Mononuclear cell (primary cell): Measurements from ENCODE around the gene SUN5. TPM values are rescaled to one million over a fixed set of nuclear protein-coding genes. Genes with fewer than 3 reads are reported as not detected.

Experiments used
- H3K27me3 ChIP-seq: 2 replicates; pipeline ENCODE4 v1.6.0; 2011; ENCODE audit warnings: low read length, control low read depth; ENCODE audit not compliant: insufficient read depth
- H3K4me1 ChIP-seq: 2 replicates; pipeline ENCODE4 v1.5.1; 2011; ENCODE audit warnings: mild to moderate bottlenecking, low read length, control low read depth; ENCODE audit not compliant: insufficient read depth
- H3K4me3 ChIP-seq: 2 replicates; pipeline ENCODE4 v1.5.1; 2011; ENCODE audit warnings: mild to moderate bottlenecking, low read length, moderate library complexity
- H3K9me3 ChIP-seq: 2 replicates; pipeline ENCODE4 v1.5.1; 2011; ENCODE audit warnings: low read depth, mild to moderate bottlenecking, control low read depth, low read length
- total RNA-seq: library from RNA; depleted of rRNA; stranded (reverse); fragments of >200 nt; gene quantifications from one replicate; pipeline ENCODE4 v1.2.3, GENCODE V29; 2012

The SUN5 gene
- total RNA-seq, 1 donor = not detected

DNA sequence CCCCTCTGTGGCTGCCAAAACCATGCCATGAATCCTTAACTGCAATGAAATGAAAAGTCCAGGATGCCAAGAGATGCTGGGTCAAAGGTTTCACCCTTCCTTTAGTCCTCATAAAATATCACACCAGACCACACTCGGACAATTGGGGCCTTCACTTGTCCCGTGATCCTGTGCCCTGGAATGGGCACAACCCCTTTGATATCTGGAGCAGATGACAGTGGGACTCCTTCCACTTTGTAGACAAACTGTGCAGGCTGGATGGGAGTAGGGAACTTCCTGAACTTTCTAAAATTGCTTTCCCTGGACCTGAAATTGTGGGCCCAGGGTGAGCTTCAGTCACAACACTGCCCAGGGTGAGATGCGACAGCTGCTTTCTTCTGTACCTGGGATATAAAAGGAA, 17.6 kb upstream of the SUN5 start:
- Histone ChIP-seq H3K4me1 (no peaks in the 10 kb centered on the region), H3K27me3 (no peaks in the 10 kb centered on the region), H3K4me3 (no peak overlapping the region), H3K9me3 (no peaks in the 10 kb centered on the region)

- no peaks in the 10 kb centered on the region for H3K27me3 ChIP-seq
- no peaks in the 10 kb centered on the region for H3K4me1 ChIP-seq
- H3K4me3 ChIP-seq = no peak overlapping the region
- no peaks in the 10 kb centered on the region for H3K9me3 ChIP-seq
Measured at GRCh38 chr20:33020278-33021161, 16.3 kb upstream of the SUN5 start.

GRCh38 chr20:33019465-33020277, 15.4 kb upstream of the SUN5 start:
- Histone ChIP-seq H3K27me3 (no peaks in the 10 kb centered on the region), H3K4me3 (no peak overlapping the region), H3K4me1 (no peaks in the 10 kb centered on the region)

GRCh38 chr20:33018169-33018931, 14.1 kb upstream of the SUN5 start:
- Histone ChIP-seq H3K4me1 (no peaks in the 10 kb centered on the region), H3K27me3 (no peaks in the 10 kb centered on the region), H3K4me3 (no peak overlapping the region), H3K9me3 (no peaks in the 10 kb centered on the region)

More at GRCh38 chr20:33019465-33020277, 15.4 kb upstream of the SUN5 start:
- H3K9me3 ChIP-seq = no peaks in the 10 kb centered on the region

GRCh38 chr20:33017542-33017941, 13.3 kb upstream of the SUN5 start:
- Histone ChIP-seq H3K4me1 (no peaks in the 10 kb centered on the region), H3K27me3 (no peaks in the 10 kb centered on the region), H3K9me3 (no peaks in the 10 kb centered on the region), H3K4me3 (no peak overlapping the region)

GRCh38 chr20:33016581-33017109, 12.4 kb upstream of the SUN5 start:
- Histone ChIP-seq H3K4me3 (no peak overlapping the region), H3K4me1 (no peaks in the 10 kb centered on the region), H3K9me3 (no peaks in the 10 kb centered on the region), H3K27me3 (no peaks in the 10 kb centered on the region)

DNA sequence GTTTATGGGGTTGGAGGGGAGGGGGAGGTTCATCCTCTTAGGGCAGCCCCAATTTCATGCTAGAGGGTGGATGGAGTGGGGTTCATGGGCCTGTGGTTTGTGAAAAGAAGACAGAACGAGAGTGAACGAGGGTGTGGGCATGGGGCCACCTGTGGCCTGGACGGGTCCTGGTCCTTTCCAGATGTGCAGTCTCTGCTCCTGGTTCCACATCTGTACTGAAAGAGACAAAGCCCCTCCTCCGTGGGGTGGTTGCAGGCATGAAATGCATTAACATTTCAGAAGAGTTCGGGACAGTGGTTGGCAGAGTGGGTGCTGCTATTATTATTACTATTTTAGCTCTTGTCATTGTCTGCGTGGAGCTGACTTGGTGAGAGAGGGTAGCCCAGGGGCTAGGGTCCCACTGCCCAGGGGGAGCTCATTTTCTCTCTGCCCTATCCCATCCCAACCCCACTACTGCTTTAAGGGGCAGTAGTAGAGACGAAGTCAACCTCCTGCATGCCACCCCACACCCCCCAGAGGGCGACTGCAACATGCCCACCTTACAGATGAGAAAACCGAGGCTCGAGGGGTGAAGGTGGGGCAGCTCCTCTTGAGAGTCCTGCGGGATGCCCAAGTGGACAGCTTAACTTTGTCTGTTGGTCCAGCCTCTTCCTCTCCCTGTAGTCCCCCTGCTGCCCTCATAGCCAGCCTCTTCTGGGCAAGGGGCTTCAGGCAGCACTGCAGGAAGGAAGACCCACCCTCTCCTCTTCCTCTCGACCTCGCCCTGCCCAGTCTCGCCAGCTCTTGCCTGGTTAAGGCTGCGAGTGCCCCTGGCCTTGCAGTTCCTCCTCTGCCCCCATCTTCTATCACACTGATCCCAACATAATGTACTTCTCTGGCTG, 11.7 kb upstream of the SUN5 start:
- Histone ChIP-seq H3K4me3 (no peak overlapping the region), H3K27me3 (no peaks in the 10 kb centered on the region), H3K4me1 (no peaks in the 10 kb centered on the region), H3K9me3 (no peaks in the 10 kb centered on the region)

DNA sequence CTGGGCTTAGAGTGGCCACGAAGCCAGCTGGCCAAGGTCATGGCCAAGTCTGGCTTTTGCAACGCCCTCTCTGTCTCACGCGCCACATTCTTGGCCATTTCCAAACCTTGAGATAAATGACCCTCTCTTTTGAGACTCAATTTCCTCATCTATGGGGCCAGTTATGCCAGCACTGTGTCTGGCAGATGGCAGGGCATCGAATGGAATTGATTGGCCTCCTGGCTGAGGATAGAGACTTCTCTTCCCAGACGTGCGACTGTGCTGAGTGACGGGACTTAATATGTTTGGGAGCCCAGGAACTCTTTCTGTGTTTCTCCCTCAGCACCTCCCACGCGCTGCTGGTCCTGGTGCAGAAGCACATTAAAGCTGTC, 10.9 kb upstream of the SUN5 start:
- no peak overlapping the region for H3K4me3 ChIP-seq
- no peaks in the 10 kb centered on the region for H3K9me3 ChIP-seq
- no peaks in the 10 kb centered on the region for H3K27me3 ChIP-seq
- H3K4me1 ChIP-seq = no peaks in the 10 kb centered on the region

DNA sequence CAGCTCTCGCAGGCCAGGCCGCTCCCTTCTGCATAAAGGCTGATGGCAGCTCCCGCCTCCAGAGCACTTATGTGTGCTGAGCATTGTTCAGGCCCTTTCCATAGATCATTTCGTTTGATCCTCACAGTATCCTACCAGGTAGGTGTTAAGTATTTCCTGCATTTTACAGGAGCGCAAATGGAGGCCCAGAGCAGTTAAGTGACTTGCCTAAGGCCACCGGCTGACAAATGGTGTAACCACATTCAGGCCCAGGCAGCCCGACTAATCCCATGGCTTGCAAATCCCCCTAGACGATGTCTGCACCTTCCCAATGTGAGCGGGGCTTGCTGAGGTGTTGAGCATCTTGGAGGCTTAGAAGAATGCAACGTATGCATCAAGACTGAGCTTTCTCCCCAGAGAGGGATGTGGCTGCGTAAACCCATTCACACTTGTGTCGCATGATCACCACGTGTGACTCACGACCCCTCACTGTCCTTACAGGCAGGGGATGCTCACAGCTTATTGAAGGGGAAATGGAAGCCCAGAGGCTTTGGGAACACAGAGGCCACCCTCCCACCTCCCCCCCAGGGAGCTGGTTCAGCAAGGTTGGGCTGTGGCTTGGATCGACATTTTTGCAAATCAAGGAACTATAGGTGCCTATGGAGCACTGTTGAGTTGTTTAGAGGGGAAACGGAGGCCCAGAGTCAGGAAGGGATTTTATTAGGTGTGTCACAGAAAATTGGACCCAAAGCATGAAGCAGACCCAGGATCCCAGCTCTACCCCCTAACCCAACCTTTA, 10.3 kb upstream of the SUN5 start:
- no peaks in the 10 kb centered on the region for H3K27me3 ChIP-seq
- H3K4me1 ChIP-seq = no peaks in the 10 kb centered on the region
- H3K4me3 ChIP-seq = no peak overlapping the region
- no peaks in the 10 kb centered on the region for H3K9me3 ChIP-seq

DNA sequence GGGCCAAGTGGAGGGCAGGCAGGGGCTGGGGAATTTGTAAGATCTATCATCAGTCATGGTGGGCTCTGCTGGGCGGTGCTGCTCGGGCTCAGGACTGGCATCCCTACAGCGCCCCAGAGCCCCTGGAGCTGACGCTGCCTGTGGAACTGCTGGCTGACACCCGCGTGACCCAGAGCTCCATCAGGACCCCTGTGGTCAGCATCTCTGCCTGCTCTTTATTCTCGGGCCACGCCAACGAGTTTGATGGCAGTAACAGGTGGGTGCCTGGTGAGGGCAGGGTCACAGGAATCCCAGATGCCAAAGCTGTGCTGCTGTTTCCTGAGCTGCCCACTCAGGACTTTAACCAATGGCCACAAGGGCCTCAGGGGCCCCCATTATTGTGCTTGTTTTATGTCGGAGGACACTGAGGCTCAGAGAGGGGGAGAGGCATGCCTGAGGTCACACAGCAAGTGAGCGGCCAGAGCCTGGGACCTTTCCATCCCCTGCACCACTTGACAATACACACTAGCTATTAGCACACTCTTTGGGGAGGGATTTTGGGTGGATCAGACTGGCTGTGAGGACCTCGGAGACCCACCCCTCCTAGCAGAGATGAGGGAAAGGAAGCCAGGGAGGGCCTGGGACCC, 9.6 kb upstream of the SUN5 start:
- H3K27me3 ChIP-seq = no peaks in the 10 kb centered on the region
- H3K4me3 ChIP-seq = no peak overlapping the region
- H3K9me3 ChIP-seq = no peaks in the 10 kb centered on the region
- no peaks in the 10 kb centered on the region for H3K4me1 ChIP-seq

GRCh38 chr20:33012327-33013189, 8.3 kb upstream of the SUN5 start:
- Histone ChIP-seq H3K9me3 (no peaks in the 10 kb centered on the region), H3K4me1 (no peaks in the 10 kb centered on the region), H3K27me3 (no peaks in the 10 kb centered on the region), H3K4me3 (no peak overlapping the region)

DNA sequence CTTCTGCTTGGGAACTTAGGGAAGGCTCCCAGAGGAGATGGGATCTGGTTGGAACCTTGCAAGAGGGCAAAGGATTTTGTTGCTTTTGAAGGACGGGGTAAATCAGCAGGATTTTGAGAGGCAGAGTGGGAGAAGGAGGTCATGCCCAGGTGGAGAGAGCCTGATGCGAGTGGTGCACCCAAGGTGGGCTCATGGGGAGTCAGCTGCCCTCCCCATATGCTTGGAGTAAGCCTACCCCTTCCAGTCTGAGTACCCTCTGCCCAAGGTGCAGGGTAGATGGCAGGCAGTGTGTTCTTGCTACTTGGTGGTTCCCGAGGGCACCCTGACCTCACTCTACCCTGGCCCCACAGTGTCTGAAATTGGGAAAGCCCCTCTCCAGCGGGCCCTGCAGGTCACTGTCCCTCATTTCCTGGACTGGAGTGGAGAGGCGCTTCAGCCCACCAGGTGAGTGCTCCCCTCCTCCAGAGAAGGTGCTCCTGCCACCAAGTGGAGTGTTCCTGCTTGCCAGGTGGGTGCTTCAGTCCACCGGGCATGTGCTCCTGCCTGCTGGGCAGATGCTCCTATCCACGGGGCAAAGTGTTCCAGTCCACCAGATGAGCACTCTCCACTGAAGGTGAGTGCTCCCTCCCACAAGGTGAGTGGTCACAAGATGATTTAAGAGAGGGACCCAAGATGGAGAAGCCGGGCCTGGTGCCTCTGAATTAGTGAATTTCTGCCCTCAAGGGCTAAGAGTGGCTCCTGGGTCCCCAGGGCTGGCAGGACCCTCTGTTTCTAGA, 6.6 kb upstream of the SUN5 start:
- Histone ChIP-seq H3K9me3 (no peaks in the 10 kb centered on the region), H3K27me3 (no peaks in the 10 kb centered on the region), H3K4me1 (no peaks in the 10 kb centered on the region), H3K4me3 (no peak overlapping the region)
